Stimulated activated CD8-positive, alpha-beta memory T cell treated with anti-CD3 and anti-CD28 coated beads, Interleukin-7, amount 100 ng/mL, for 24 hours (primary cell): Measurements from ENCODE around the gene E2F8.

ENCODE experiments used
- DNase-seq: peaks from one replicate; pipeline ENCODE4 v3.0.0-alpha.2; 2020; ENCODE audit warnings: low read depth

Gene E2F8

DNA sequence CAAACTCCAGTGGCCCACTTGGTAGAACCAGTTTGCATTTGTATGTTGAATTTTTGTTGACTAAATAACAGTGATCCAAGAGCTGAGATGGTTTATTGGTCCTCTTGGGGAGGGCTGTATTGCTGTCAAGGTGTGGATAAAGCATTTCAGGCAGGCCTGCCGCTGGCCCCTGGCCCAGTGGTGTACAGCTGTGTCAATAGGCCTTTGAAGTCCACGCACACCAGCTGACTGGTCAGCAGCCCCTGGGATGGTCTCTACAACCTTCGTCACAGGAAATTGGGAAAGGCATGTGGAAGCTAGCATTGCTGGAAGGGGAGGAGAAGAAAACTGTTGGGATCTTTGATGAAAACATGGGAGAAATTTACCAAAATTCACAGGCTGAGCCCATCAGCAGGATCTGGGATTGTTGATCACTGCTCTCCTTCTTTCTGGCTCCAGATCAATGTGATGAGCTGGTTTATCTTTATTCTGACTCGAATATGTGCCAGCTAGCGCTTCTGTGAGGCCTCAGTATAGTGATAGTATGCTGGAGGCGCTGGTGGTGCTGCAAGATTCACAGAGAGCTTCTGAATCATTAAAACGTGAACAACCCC is 12.5 kb upstream of the E2F8 start:
- no peak for DNase-seq

DNA sequence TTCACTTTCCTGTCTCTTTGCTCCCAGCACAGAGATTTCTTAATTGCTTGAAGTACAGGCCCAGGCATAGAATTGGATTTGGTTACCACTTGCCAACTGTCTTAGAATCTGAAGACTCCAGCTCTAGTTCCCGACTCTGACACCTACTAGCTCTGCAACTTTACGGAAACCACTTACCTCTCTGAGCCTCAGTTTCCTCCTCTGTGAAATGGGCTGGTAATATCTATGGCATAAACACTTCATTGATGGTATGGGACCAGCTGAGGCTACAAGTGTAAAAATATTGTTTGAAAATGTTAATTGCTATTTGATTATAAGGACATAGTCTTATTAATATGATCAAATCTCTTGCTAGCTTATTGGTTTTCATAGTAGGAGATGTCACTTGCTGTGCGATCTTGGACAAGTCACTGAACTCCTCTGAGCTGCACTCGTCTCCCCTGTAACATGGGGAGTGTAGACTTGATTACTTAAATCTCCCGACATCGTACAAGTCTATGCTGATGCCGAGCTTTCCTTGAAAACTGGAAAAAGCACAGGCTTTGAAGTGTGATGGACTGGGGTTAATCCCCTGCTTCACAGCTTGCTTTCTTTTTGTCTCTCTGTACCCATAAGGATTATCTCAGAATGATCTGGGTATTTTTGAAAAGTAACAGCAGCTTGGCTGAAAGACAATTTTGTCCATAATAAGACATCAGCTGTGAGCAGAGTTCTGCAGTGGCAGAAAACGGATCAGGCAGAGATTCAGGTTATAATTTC is 11.8 kb upstream of the E2F8 start:
- no peak for DNase-seq

DNA sequence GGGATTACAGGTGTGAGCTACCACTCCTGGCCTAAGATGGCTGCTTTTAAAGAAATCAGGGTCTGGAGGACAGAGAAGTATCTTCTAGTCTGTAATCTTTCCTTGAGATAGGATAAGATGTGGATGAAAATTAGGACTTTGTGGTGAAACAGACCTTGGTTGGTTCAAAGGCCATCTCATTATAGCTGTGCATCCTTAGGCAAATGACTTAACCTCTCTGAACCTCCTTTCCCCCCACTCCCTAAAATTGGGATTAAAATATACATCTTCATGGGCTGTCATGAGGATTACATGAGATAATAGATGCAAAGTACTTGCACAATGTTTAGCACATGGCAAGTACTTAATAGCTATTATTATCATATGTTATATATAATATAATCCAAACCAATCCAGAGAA is 10.8 kb upstream of the E2F8 start:
- no peak for DNase-seq

DNA sequence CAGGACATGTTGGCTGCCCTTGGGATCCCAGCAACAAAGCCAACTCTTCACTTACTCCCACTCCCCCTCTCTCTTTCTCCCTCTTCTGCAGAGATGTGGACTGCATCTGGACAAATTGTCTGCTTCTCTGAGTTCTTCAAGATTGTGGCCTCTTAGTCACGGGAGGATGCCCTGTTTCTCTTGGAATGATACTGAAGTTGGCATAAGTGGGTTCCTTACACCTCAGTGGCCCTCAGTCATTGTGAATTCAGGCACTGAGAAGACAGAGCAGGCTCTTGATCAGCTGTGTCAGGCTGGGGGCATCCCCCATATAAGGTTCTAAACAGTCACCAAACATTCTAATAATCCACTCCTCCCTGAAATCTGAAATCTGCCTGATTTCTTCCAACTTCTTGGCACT is 6.1 kb upstream of the E2F8 start:
- no peak for DNase-seq

DNA sequence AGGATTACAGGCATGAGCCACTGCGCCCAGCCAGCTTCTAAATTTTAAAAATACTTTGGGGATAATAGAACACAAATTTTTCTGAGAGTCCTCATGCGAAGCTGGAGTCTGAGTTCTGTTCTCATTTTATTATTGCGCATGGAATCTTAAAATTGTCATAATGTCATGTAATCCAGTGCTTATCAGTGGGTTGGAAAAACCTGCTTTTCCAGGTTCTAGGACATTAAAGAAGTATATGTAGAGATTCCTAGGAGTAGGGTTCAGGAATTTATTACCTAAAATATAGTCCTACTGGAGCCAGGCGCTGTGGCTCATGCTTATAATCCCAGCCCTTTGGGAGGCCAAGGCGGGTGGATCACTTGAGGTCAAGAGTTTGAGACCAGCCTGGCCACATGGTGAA is 4.6 kb upstream of the E2F8 start:
- DNase-seq: no peak

DNA sequence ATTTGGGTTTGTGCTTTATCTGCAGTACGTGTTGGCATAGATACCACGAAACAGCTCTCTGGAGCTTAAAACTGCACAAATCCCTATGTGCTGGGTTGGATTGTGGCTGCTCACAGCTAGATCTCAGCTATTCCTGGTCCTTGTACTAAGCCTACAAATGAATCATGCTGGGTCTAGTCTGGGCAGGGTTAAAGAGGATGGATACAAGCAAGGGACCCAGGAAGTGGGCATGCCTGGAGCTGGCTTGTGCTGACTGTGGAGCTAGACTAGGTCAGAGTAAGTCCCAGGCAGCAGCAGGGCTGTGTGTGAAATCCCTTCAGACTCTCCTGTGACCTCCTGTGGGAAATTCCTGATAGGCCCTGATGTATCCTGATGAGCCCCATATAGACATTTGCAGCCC is 3.9 kb upstream of the E2F8 start:
- no peak for DNase-seq

DNA sequence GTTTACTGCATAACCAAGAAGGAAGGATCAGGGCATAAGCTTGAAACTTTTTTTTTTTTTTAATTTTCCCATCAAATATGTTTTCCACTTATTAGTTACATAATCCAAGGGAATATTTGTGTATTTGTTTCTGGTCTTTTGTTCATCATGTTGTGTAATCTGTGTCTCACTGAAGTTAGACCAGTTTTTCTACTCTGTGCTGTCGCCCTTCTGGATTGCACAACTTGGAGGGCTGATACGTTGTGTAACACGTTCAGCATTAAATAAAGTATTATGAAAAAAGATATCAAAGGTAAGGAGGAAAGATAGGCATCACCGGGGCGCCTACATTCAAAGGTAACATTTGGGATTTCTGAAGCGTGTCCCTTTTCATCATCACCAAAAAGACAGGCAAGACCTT is 3.3 kb upstream of the E2F8 start:
- DNase-seq: no peak

DNA sequence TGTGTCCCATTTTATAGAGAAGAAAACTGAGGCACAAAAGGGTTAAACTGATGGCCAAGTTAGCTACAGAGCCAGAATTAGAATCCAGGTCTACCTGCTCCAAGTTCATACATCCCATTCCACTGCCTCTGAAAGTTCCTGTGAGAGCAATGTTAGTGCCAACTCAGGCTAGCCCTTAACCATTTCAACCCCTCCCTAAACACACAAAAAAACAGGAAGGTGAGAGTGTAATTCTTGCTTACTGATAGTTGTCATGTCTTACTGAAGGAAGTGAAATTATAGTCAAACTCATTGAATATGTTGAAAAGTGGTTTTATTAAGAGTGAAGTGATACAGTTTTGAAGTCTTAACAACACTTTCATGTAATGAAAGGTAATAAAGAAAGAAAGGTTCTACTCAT is 2.9 kb upstream of the E2F8 start:
- no peak for DNase-seq

DNA sequence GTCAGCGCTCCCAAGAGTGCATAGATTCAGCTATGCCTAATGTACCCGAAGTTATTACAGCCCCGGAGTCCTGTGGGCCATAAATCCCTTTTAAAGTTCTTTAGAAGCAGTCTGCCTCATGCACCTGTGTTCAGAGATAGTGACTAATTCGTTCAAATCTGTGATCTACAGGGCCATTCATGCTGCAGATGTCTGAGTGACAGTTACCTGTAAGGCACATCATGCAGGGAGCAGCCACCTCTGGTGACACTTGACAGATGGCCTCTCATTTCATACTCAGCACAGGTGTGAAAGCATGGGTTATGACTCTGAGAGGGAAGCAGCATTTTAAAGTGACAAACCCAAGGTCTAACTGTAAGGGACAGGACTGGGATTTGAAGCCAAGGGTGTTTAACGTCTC is 2.4 kb upstream of the E2F8 start:
- no peak for DNase-seq

DNA sequence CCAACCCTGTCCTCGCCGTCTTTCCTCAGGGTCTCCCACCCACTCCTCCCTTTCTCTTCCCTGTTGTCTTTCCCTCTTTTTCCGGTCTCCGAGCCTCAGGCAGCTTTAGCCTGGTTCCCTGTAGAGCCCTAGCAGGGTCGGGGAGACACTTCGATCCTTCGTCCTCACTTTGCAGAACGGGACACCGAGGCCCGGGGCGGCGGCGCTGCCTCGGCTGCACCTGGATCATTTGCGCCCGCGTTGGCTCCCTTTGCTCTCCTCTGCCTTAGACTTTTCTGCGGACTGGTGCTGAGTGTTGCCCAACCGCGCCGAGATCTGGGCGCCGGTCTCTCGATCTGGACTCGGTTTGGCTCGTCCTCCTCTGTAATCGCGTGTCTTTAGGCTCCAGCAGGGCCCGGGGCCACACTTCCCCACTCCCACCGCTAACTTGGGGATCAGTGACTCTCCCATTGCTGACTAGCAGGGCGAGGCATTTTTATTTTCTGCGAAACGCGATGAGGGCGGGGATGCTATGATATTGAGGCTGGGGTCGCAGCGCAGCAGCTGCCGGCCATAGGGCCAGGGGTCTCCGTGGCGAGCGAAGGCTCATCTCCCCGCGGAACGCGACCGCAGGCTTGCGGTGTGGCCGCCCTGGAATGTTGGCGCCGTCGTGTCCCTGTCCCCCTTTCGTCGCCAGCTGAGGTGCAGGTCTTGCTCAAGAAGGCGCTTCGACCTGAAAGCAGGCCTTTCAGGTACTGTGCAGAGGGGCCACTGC is 1.6 kb upstream of the E2F8 start:
- no peak for DNase-seq

DNA sequence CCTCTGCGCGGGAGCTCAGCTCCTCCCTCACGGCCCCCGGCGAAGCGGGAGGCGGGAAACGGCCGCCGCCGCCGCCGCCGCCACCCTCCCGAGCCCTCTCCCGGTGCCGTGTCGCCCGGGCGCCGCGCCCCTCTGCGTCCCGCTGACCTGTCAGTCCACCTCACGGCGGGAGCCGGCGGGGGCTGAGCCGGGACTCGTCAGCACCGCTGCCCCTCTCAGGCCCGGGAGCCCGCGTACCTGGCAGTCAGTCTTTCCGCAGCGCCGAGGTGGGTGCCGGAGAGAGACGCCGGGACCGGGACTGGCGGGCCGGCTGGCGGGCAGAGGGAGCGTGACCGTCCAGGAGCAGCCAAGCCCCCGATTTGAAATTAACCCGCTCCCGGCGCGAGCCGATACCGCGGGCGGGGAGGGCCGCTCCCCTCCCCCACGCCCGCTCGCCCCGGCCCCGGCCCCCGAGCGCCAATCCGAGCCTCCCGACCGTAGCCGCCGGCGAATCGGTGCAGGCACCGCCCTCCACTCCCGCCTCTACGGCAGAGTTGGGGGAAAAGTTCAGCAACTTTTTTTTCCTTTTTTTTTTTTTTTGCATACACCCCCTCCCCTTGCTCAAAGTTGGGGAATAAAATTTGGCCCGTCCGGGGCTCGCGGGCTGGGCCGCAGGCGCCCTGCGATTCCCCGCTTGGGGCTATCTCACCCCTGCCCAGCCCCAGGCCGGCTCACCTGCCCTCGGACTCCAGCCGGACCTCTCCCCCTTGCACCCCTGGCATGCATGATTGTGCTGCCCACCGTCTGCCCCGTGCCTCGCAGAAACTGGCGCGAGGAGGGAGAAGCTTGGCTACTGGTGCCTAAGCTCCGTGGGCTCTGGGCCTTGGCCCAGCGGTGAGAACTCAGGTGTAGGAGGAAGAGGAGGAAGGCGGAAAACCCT is 774 bp upstream of the E2F8 start:
- DNase-seq: no peak

DNA sequence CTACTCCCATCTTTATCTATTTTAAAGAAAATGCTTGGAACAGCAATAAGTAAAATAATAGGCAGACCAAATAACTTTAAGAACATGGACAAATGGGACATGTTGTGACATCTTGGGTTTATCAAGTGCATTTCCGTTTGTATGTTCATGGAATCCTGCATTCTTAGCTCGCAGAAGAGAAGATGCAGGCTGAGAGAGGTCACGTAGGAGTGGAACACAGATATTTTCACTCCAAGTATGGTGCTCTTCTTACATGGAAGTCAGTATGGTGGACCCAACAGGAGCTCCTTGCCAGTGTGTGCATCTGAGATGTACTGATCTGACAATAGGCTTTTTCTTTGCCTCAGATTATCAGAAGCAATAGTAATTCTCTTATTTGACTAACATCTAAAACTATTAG is 1.7 kb downstream of the E2F8 start:
- no peak for DNase-seq

DNA sequence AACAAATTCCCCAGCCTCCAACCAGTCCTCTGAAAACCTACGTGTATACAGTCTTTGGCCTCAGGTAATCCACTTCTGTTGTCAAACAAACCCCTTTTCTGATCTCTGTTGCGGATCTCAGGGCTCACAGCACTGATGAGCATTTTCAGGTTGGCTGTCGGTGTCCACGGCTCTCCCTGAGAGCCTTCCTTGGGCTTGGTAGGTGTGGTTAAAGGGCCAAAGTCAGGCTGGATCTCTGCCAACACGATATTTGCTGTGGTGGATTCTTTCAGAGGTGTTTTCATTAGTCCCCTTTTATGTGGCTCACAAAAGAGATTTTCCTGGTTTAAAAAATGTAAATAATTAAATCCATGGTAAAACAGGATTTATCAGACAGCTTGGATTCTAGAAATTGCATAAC is 2.9 kb downstream of the E2F8 start:
- DNase-seq: no peak

DNA sequence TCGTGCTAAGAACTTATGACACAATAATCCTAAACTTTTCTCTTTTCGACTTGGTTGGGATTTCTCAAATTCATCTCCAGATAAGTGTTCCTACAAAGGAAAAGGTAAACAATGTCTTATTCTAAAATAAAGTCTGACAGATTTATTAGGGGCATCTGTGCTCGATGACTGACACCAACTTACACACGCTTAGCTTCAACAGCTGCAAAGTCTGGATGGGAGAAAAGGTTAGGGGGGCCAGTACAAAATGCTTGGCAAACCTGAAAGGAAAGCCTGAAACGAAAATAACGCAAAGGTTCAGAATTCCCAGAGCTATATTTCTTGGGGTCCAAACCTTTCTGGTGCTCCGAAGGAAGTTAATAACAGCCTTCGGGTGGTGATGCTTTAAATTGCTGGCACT is 3.4 kb downstream of the E2F8 start:
- DNase-seq: no peak

DNA sequence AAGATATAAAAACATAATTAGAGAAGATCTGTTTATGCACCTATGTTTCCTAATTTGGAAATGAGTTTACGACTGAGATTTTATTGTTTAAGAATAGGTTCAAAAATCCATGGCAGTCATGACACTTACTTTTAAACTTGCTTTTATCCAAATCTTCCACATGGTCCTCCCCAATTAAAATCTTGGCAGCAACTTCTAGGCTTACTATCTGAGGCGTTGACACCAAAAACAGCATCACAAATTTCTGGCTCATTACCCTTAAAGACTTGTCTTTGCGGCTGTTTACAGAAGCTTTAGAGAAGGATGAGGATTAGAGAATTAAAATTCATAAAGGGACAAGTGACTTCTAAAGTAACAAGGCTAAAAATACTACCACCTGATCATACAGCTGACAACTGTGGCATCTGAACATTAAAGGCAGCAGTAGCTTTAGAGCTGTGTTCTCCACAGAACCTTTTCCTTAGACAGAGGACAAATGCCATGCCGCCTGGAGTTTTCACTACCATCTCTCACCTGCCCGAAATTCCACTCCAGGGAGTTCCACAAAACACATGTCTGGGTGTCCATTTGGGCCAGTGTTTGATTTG is 6.4 kb downstream of the E2F8 start:
- no peak for DNase-seq

DNA sequence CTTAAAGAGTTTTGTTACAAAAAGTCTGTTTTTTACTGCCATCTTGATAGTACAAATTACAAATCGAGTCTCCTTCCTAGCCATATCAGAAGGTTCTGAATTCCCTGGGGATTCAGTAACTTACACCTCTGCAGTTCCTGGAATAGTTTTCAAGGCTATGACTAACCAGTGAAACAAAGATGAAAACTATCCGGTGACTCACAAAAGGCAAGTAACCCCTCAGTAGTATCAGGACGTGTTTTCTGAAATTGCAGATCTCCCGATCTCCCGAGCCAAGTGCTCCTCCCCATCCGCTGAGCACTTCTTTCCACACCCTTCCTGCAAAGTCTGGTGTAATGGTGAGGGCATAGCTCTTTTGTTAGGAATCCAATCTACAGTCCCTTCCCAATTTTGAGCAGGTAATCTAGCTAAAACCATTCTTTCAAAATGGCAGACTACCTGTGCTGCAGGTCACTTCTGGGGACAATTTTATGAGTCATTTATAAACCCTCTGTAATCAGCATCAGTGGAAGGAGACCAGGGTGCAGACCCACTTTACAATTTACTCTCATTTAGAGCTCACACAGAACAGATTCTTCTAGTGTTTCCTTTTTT is 7.7 kb downstream of the E2F8 start:
- no peak for DNase-seq

DNA sequence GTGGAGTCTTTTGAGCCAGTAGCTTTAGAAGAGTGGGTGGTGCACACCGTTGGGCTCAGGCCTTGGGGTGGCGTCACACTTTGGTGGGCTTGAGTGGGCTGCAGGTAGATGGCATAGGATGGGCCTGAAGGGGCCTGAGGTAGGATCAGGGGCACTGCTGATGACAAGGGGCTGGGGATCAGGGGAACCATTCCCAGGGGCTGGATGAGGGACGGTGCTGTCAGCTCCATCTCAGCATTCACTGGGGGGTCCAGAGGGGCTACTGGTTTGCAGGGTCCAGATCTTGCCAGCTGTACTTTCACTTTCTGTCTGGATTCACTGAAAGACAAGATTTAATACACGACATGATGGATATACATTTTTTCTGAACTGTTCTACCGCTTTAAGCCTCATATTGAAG is 11.1 kb downstream of the E2F8 start:
- no peak for DNase-seq

DNA sequence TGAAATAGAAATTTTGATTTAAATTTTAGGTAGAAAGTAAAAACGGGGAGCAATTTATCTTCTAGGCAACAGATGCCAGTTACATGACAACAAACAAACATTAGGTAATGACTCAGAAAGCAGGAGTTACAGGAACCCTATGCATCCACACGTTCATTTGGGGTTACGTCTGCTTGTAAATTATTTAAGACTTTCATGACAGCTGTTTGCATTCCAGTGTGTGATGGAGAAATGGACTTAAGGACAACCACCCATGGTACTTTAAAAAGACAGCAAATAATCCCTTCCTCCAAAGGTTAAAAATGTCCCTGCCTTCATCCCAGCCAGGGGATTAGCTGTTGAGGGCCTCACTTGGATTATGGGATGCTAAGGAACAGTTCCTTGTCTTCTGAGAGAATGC is 11.8 kb downstream of the E2F8 start:
- no peak for DNase-seq

DNA sequence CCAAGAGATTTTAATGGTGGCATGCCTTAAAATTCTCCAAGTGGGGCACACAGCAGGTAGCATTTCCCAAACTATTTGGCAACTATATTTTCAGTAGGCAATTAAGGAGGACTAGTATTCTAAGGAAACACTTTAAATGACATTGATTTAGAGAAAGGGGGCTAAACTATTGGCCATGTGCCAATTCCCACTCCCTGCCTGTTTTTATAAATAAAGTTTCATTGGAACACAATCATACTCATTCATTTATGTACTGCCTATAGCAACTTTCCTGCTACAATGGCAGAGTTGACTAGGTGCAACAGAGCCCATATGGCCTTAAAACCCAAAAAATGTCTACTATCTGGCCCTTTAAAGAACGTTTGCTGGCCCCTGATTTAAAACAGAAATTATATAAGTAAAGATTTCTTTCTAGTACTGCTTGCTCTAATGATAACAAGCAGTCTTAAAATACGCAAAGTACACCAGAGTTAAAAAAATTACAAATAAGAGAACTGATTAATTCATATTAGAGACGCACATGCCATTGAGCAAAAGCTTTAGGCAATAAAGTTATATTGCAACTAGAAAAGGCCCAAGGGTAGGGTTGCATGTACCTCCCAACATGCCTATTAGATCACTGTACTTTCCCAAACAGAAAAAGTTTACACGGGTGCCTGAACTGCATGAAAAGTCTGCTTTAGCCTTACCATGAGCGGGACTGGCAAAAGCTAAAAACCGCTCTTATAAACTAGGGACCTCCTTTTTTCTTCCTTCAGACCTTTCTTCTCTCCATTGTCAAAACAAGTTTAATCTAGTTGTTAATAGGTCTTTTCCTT is 14.2 kb downstream of the E2F8 start:
- no peak for DNase-seq

DNA sequence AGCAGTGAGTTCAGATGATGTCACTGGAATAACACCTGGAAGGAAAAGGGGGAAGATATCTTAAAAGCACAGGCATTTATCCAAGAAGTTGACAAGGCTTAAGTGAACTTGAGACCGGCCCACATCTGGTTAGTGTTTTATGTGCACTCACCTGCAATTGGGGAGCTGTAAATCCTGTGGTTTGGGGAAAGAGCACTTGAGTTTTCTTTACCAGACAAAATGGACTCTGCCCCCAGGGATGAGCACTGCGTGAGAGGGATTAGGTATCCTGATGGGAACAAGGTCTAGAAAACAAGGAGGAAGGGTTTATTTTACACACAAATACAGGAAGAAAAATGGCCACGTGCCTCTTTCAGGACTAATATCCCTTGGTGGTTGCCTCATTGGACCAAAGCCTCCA is 15.2 kb downstream of the E2F8 start:
- no peak for DNase-seq

DNA sequence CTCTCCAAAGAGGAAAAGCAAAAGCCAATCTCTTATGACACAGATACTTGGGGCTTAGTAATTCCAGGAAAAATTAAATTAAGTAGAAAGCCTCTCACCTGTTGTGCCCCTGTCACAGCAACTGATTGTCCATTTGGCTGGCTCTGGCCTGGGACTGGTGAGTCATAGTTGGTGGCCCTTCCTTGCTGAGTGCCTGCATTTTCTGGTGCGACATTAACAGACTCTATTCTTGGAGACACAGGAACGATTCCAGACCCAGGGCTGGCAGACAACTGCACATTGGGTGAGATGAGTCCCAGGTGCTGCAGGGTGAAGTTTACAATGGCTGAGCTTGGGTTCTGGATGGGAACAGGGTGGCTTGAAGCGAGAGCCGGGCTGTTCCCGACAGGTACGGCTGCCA is 15.6 kb downstream of the E2F8 start:
- no peak for DNase-seq
